ENCODE results near the gene CLEC16A.

CLEC16A gene

GRCh38 chr16:10971560-10971961, 27.2 kb downstream of the CLEC16A start:
- H3K27me3 ChIP-seq (ENCODE audit: control insufficient read depth, low read length) = no peaks in the 10 kb centered on the region
- no peak overlapping the region for H3K4me2 ChIP-seq (ENCODE audit: low read length)
- no peaks in the 10 kb centered on the region for H3F3A ChIP-seq (ENCODE audit: control insufficient read depth, insufficient read depth)
- no peaks in the 10 kb centered on the region for H3K4me1 ChIP-seq (ENCODE audit: control insufficient read depth, low read length)
- H3K36me3 ChIP-seq (ENCODE audit: control insufficient read depth, low read length) = peaks cover 63% of the 10 kb centered on the region
- H3K4me3 ChIP-seq (ENCODE audit: low read length) = no peak overlapping the region
- no peaks in the 10 kb centered on the region; the same call in 1 of the 2 replicates for H4K20me1 ChIP-seq (ENCODE audit: control insufficient read depth, insufficient read depth, low read depth, low read length)
- no peak overlapping the region for H3K27ac ChIP-seq (ENCODE audit: low read depth, low read length)
- no peaks in the 10 kb centered on the region for H3K79me2 ChIP-seq (ENCODE audit: control insufficient read depth, low read length)
- H3K9me2 ChIP-seq (replicated peaks; ENCODE audit: control insufficient read depth, low read length) = no peaks in the 10 kb centered on the region
- TF ChIP-seq EZH2phosphoT487 (IDR thresholded peaks at IDR 0.05; ENCODE audit: borderline replicate concordance, low read length) (no peak), CTCF (IDR thresholded peaks at IDR 0.05; ENCODE audit: low read depth, low read length, poor library complexity, severe bottlenecking) (peak; percentile 81)
- H3K9me3 ChIP-seq (ENCODE audit: control insufficient read depth, insufficient read depth, low read length) = no peaks in the 10 kb centered on the region

- Histone ChIP-seq H4K20me1 (ENCODE audit: control insufficient read depth, insufficient read depth, low read depth, low read length) (no peaks in the 10 kb centered on the region; the same call in 1 of the 2 replicates), H3K27me3 (ENCODE audit: control insufficient read depth, low read length) (no peaks in the 10 kb centered on the region), H3K79me2 (ENCODE audit: control insufficient read depth, low read length) (no peaks in the 10 kb centered on the region), H3K9me2 (replicated peaks; ENCODE audit: control insufficient read depth, low read length) (no peaks in the 10 kb centered on the region), H3F3A (ENCODE audit: control insufficient read depth, insufficient read depth) (no peaks in the 10 kb centered on the region), H3K4me1 (ENCODE audit: control insufficient read depth, low read length) (no peaks in the 10 kb centered on the region), H3K4me3 (ENCODE audit: low read length) (no peak overlapping the region), H3K4me2 (ENCODE audit: low read length) (no peak overlapping the region), H3K36me3 (ENCODE audit: control insufficient read depth, low read length) (peaks cover 60% of the 10 kb centered on the region), H3K9me3 (ENCODE audit: control insufficient read depth, insufficient read depth, low read length) (no peaks in the 10 kb centered on the region), H3K27ac (ENCODE audit: low read depth, low read length) (no peak overlapping the region)
- no peak for TF ChIP-seq EZH2phosphoT487 (IDR thresholded peaks at IDR 0.05; ENCODE audit: borderline replicate concordance, low read length)
These were observed 27.9 kb downstream of the CLEC16A start for GRCh38 chr16:10972108-10972818.

- Histone ChIP-seq H3K4me3 (ENCODE audit: low read length) (no peak overlapping the region), H3K36me3 (ENCODE audit: control insufficient read depth, low read length) (peaks cover 57% of the 10 kb centered on the region), H3K9me2 (replicated peaks; ENCODE audit: control insufficient read depth, low read length) (no peaks in the 10 kb centered on the region), H3K27me3 (ENCODE audit: control insufficient read depth, low read length) (no peaks in the 10 kb centered on the region), H3K4me2 (ENCODE audit: low read length) (no peak overlapping the region), H3K4me1 (ENCODE audit: control insufficient read depth, low read length) (no peaks in the 10 kb centered on the region), H3F3A (ENCODE audit: control insufficient read depth, insufficient read depth) (no peaks in the 10 kb centered on the region), H4K20me1 (ENCODE audit: control insufficient read depth, insufficient read depth, low read depth, low read length) (no peaks in the 10 kb centered on the region; the same call in 1 of the 2 replicates), H3K27ac (ENCODE audit: low read depth, low read length) (no peak overlapping the region), H3K9me3 (ENCODE audit: control insufficient read depth, insufficient read depth, low read length) (no peaks in the 10 kb centered on the region), H3K79me2 (ENCODE audit: control insufficient read depth, low read length) (no peaks in the 10 kb centered on the region)
- TF ChIP-seq CTCF (IDR thresholded peaks at IDR 0.05; ENCODE audit: low read depth, low read length, poor library complexity, severe bottlenecking) (no peak), EZH2phosphoT487 (IDR thresholded peaks at IDR 0.05; ENCODE audit: borderline replicate concordance, low read length) (no peak)
These were observed 28.6 kb downstream of the CLEC16A start for GRCh38 chr16:10972819-10973464.

GRCh38 chr16:10976634-10977033, 32.3 kb downstream of the CLEC16A start:
- Histone ChIP-seq H3K27ac (ENCODE audit: low read depth, low read length) (no peak overlapping the region), H4K20me1 (ENCODE audit: control insufficient read depth, insufficient read depth, low read depth, low read length) (no peaks in the 10 kb centered on the region), H3K9me2 (replicated peaks; ENCODE audit: control insufficient read depth, low read length) (no peaks in the 10 kb centered on the region)

More at GRCh38 chr16:10976634-10977033, 32.3 kb downstream of the CLEC16A start:
- Histone ChIP-seq H3F3A (ENCODE audit: control insufficient read depth, insufficient read depth) (0 out of 2 replicates have a peak, but pooled peaks cover 5% of the 10 kb centered on the region), H3K9me3 (ENCODE audit: control insufficient read depth, insufficient read depth, low read length) (no peaks in the 10 kb centered on the region), H3K27me3 (ENCODE audit: control insufficient read depth, low read length) (no peaks in the 10 kb centered on the region), H3K79me2 (ENCODE audit: control insufficient read depth, low read length) (no peaks in the 10 kb centered on the region), H3K4me1 (ENCODE audit: control insufficient read depth, low read length) (peaks cover 3% of the 10 kb centered on the region), H3K4me2 (ENCODE audit: low read length) (no peak overlapping the region), H3K36me3 (ENCODE audit: control insufficient read depth, low read length) (peaks cover 46% of the 10 kb centered on the region), H3K4me3 (ENCODE audit: low read length) (no peak overlapping the region)
- TF ChIP-seq EZH2phosphoT487 (IDR thresholded peaks at IDR 0.05; ENCODE audit: borderline replicate concordance, low read length) = no peak
- TF ChIP-seq CTCF (IDR thresholded peaks at IDR 0.05; ENCODE audit: low read depth, low read length, poor library complexity, severe bottlenecking) = no peak
